ENCODE data around the gene PRDM16.

PRDM16 gene

DNA sequence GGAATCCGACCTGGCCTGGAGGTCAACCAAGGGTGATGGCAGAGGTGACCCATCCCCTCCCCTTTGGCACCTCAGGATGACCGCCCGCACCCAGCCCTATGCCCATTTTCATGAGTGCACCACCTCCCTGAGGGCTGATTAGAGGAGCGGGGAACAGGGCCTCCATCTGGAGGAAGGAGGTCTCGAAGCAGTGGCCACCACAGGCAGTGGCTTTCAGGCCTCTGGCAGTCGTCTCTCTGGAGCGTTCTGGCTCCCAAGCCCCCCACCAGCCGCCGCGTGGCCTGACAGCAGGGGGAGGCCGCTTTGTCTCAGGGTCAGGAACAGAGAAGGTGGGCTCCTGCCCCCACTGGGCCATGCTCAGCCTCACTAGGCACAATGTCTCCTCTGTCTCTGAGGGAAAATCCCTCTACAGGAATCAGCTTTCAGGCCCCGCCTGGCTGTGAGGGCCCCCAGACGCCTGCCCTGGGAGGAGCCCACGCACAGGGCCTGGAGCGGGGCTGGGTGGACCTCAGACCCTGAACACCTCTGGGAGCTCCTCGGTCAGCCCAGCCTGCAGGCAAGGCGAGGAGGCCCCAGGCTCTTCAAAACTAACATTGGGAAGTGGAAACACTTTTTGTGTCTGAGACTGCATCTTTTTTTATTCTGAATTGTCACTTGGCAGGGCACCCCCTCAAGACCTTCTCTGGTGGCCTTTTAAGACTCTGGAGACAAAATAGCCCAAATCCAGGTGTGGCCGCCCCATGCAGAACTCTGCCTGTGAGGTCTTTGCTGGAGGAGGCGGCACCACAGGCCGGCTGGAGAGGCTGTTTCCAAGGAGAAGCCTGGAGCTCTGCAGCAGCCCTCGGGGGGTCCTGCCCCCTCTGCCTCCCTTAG is 257.7 kb downstream of the PRDM16 start:
- H3K4me3 ChIP-seq (ENCODE audit: low read depth, low read length), result no peak overlapping the region
- TF ChIP-seq, protein P1, sequence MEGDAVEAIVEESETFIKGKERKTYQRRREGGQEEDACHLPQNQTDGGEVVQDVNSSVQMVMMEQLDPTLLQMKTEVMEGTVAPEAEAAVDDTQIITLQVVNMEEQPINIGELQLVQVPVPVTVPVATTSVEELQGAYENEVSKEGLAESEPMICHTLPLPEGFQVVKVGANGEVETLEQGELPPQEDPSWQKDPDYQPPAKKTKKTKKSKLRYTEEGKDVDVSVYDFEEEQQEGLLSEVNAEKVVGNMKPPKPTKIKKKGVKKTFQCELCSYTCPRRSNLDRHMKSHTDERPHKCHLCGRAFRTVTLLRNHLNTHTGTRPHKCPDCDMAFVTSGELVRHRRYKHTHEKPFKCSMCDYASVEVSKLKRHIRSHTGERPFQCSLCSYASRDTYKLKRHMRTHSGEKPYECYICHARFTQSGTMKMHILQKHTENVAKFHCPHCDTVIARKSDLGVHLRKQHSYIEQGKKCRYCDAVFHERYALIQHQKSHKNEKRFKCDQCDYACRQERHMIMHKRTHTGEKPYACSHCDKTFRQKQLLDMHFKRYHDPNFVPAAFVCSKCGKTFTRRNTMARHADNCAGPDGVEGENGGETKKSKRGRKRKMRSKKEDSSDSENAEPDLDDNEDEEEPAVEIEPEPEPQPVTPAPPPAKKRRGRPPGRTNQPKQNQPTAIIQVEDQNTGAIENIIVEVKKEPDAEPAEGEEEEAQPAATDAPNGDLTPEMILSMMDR (IDR thresholded peaks at IDR 0.05; ENCODE audit: borderline replicate concordance, insufficient read depth, low read depth, low read length), result no peak

DNA sequence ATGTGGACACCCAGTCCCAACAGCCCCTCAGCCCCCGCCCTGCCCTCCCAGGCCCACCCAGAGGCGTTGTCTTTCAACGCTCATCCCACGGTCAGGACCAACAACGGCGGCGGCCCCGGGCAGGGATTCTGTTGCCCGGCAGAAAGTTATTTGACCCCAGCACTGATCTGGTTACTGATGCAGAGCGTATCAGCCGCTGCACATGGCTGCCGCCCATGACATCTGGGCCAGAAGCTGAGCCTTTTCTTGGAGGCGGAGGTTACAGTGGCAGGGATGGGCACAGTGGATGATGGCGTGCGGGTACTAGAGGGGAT is 258.3 kb downstream of the PRDM16 start:
- no peak overlapping the region for H3K4me3 ChIP-seq (ENCODE audit: low read depth, low read length)
- TF ChIP-seq, protein P1 (IDR thresholded peaks at IDR 0.05; ENCODE audit: borderline replicate concordance, insufficient read depth, low read depth, low read length), result no peak

DNA sequence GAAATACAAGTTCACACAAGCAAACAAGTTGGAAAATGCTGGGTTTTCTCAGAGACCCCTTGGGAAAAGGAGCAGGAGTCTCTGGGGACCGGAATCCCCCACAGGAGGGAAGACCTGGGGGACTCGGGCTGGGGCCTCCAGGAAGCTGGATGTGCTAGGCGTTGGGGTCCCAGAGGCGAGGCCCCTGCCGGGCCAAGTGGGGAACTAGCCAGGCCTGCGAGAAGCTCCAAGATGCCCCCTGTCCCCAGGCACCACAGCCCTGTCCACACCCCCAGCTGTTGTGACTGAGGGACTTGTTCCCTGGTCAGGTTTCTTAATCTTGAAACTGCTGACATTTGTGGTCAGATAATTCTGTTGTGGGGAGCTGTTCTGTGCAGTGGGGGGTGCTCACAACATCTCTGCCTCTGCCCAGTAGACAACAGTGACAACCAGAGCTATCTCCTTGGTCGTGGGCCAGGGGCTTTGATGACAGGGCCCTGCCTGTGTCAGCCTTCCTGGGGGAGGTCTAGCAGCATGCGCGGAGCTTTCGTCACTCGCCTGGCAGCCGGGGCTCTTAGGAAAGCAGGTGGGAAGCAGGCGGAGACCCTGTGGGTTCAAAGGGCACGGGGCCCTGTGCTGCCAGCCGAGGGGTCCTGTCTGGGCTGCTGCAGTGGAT is 259.1 kb downstream of the PRDM16 start:
- H3K4me3 ChIP-seq (ENCODE audit: low read depth, low read length), result no peak overlapping the region
- TF ChIP-seq, protein P1 (IDR thresholded peaks at IDR 0.05; ENCODE audit: borderline replicate concordance, insufficient read depth, low read depth, low read length), result no peak

DNA sequence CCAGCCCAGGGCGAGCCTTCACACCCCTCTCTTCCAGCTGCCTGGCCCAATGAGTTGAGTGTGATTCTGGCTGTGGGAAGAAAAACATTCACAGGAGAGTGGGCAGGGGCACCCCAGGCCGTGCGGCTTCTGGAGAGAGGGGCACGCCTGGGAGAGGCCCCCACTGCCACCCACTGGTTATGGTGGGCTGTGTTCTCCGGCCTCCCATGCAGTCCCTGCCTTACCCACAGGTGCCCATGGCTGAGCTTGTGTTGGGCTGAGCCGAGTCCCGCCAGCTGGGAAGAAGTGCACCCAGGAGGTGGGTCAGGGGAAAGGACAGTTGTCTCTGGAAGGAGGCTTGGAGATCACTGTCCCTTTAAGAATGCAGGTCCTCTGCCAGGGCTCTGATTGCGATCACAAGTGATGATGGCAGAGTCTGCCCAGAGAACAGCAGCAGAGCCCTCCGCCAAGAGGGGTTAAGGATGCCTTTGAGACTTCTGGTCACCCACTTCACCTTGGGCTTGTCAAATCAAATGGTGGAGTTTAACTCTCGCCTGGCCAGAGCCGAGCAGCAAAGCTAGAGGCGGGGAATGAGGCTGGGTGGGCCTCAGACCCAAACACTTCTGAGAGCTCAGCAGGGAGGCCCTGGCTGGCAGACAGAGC is 260.8 kb downstream of the PRDM16 start:
- no peak overlapping the region for H3K4me3 ChIP-seq (ENCODE audit: low read depth, low read length)
- TF ChIP-seq, protein P1 (IDR thresholded peaks at IDR 0.05; ENCODE audit: borderline replicate concordance, insufficient read depth, low read depth, low read length), result no peak

DNA sequence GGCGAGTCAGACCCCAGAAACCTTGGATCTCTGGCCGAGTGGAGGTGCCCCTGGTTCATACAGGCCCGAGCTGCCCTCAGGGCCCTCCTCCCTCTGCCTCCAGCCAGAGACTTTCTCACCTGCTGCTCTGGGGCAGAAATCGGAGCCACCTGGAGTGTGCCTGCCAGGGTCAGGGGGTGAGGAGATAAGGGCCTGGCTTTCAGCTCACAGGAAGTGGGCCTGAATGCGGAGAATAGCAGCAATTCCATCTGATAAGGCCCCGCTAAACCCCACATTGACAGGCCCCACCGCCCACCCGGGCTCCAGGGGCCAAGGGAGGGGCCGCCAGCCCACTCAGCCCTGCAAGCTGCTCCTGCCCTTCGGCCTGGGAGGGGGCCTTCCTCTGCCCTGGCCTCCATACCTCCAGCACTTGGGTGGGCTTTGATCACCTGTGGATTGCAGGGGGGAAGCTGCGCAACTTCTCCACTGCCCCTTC is 261.8 kb downstream of the PRDM16 start:
- H3K4me3 ChIP-seq (ENCODE audit: low read depth, low read length), result no peak overlapping the region
- TF ChIP-seq, protein P1 (IDR thresholded peaks at IDR 0.05; ENCODE audit: borderline replicate concordance, insufficient read depth, low read depth, low read length), result no peak

DNA sequence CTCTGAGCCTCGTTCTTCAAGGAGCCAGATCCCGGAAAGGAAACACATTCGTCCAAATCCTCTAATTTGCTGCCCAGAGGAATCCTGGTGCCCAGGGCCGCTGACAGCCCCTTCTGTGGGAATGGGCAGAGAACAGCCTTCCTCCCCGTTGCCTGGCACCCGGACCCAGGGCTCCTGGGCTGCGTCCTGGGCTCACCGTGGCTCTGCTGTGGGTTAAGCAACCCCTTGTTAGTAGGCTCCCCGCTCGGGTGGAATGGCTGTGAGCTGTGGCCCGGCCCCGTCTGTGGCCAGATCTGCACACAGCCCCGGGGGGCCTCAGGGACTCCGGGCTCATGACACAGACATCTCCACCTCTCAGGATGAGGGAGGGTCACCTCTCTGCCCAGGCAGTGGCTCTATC is 262.6 kb downstream of the PRDM16 start:
- TF ChIP-seq, protein P1 (IDR thresholded peaks at IDR 0.05; ENCODE audit: borderline replicate concordance, insufficient read depth, low read depth, low read length), result no peak
- H3K4me3 ChIP-seq (ENCODE audit: low read depth, low read length), result no peak overlapping the region

Data from GM12875 (cell line).